GM19351 (cell line): ENCODE results near the gene PRRT4.

ENCODE experiments used
- ATAC-seq: cut with Tn5 transposase; IDR thresholded peaks from one replicate; pipeline ENCODE4 v1.9.1; 2021; ENCODE audit warnings: mild to moderate bottlenecking, moderate library complexity; ENCODE audit not compliant: unreplicated experiment

PRRT4 gene

DNA sequence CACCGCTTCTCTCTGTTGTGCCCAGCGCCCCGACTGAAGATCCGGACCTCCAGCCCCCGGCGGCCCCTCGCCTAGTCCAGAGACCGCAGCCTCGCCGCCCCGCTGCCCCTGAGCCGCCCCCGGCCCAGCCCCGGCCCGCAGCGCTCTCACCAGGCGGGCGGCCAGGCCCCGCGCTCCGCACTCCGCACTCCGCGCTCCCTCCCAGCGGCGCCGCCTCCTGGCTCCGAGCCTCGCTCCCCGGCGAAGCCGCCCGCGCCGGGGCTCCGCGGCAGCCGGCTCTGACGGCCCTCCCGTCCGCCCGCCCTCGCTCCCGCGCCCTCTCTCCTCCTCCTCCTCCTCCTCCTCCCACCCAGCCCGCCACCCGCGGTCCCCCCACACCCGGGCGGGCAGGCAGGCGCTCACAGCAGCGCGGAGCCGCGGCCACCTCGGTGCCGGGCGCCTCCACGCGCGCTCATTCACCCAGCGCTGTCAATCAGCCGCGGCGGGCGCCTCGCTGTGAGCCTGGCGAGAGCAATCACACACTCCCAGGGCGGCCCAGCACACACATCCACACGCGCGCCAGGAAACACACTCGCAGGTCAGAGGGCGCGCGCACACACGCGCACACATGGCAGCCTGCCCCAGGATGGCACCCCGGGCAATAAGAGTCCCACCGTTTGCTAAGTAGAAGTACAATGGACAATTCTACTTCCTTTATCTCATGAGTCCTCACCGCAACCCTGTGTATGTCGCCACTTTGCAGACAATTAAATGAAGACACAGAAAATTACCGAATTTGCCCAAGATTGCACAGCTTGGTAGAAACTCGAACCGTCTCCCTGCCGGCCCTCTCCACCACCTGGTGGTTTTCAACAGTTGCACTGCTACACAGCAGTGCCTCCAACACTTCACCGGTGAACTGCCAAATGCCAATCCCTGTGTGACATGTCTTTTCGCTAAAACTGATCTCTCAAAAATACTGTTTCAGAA lies at the start of gene PRRT4:
TSS of gene PRRT4 (minus strand) at position 280 of the 969 bp plus-strand sequence.
- no peak for ATAC-seq

DNA sequence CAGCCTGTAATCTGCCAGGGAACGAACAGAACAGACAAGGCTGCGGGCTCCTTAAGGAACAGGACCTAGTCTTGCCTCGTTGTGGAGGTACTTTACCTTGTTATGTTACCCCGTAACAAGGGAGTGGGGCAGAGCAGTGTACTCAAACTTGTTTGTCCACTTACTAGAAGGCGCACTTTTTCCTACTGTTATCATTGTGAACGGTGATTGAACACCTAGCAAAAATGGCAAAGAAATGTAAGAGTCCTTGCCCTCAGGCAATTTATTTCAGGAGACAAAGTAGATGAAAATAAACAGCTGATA lies 48.9 kb upstream of the PRRT4 start:
- no peak for ATAC-seq

DNA sequence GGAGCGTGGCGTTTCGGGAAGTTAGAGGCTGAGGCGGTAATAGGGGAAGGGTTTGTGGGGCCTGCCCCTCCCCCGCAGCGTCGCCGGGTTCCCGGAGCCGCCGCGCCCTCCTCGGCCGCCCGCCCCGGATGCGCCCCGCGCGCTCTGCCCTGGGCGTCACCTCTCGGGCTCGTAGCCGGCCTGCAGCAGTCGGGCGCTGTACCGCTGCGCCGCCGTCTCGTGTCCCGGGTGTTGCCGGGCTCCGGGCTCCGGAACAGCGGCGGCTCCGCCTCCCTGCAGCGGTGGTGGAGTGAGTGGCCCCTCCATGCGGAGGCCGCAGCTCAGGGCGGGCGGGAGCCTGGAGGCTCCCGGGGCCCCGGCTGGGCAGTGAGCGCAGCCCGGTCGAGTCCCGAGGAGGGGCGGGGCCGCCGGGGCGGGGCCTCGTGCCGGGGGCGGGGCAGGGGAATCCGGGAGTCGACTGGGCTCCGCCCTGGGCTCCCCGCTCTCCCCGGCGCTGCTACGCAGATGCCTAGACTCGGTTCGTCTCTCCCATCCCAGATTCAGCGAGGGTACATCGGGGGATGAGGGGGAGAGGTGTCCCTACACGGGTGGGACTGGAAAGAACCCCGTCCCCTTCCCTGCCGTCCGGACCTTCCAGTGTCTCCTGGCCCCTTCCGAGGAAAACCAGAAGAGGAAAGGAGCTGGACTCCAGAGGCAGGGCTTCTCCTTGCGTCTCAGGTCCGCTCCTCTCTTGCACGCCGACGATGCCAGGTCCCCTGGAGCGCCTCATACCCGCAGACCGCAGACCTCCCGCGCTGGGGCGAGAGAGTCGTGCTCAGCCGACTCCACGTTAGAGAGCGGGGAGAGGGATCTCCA lies 48.3 kb upstream of the PRRT4 start, which contains the start of gene IMPDH1:
TSS of gene IMPDH1 (minus strand) at position 387 of the 855 bp plus-strand sequence. CDS start at position 306, 81 bp downstream.
- peak; percentile 74 for ATAC-seq

DNA sequence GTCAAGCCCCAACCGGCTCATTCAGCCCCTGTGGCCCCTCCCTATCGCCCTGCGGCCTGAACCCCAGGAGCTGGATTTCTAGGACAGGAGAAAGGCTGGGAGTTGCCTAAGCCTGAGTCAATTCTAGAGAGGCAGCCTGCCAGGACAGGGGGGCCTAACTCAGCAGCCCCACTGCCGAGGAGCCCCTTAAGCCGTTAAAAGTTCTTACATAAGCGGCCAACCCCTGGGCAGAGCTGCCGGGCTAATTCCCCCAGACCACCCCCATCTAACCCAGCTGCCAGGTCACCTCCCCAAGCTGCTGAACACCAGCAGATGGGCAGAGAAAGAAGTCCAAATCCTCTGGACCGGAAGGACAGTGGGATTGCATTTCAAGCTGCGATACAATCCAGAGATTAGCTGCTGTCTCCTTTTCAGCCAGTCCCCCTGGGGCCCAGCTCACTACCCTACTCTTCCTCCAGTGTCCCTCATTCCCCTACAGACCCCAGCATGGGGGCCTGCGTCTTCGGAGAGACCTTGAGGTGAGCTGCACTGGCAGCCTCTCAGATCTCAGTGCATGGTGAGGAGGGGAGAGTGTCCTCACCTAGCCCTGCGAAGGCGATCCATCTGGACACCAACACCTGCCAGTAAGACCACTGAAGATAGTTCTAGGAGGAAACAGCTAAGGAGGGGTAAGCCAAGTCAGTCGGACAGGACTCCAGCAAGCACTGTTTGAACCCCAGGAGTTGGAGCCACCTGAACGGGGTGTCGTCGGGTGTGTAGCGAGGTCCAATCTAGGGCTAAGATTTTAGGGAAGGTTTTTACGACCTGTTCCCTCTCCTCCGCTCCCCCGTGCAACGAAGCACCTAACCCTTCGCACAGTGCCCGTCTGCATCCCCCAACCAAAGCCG lies 47.5 kb upstream of the PRRT4 start:
- no peak for ATAC-seq

DNA sequence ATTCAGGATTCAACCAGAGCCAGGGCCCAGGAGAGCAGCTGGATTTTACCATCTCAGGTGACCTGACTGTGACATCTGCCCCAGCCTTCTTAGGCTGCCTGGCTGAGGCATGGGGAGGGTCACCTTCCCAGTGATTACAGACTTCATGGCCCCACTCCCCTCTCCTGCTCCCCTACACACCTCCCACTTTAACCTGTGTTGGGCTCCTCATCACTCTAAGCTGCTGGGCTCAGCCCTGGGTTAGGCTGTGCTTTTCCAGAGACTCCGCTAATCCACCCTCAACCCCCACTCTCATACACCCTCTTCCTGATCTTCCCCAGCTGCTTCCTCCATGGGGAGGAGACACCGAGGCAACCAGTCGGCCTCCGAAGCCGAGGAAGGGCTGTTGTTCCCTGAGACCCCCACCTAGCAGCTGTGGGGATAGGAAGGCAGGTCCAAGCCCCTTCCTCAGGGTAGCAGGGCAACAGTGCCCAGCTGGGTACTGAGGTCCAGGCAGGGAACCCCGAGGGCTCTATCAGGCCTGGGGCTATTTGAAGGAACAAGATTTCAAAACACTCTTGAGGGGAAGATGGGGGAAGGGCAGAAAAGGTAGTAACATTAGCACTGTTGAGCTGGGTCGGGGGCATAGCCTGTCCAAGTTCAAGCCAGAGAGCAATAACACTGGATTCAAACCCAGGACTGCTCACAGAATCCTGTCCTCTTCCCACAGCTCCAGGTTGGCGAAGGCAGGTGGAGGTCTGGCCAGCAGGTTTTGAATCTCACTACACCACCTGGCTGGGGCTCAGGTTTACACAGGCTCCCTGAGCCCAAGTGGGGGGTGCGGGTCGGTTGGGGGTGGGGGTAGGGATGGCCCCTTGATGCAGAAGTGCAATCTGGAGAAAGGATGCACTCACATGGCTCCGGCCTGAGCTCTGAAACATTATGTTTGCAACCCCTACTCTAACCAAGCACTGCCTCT lies 46.5 kb upstream of the PRRT4 start:
- no peak for ATAC-seq

DNA sequence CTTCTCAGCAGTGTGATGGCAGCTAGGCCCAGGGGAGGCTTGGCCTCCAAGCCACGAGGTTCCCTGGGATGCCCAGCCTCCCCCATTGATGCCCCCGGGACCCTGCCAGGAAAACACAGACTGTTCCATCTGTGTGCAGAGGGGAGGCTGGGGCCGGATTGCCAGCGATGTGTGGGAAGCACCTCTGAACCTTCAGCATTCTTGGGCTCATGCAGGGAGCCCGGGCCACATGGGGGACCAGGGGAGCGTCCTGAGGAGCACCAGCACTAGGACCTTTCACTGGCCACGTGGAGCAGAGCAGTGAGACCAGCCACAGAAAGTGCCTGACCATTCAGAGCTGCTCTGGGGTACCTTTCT lies 45.7 kb upstream of the PRRT4 start:
- ATAC-seq, result no peak

DNA sequence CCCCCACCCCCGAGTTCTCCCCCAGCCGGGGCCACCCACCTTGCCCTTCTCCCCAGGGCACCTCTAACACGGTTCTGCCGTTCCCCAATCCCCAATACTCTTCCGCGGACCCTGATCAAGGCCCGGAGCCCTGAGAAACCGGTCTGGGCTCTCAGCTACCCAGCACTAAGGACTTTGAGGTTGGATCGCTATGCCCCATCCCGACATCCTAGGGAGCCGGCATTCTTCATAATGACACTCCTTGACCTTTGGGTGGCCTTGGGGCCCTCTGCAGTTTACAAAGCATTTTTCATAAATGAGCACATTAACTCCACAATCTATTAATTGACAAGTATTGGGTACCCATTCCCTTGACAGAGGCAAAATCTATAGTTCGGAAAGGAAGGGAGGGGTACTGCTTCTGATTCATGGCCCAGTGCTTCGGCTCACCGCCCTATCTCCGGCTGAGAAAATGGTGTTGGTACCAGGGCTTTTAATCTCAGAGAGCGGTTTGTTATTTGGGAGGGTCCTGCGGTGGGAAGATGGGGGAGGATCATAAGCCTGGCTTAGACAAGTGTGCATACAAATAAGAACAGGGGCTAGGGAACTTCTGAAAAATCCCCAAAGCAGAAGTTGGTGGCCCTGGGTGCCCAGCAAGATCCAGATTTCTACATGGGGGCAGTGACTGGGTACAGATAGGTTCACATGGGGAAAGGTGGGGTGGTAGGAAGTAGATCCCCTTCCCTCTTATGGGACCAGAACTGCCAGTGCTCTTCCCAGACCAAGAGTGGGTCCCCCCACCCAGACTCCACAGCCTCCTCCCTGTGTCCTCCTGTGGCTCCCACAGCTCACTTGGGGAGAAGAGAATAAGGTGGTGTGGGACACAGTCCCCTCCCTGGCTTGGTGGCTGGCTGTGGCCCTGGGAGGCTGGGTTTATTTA lies 45.1 kb upstream of the PRRT4 start:
- ATAC-seq, result no peak

DNA sequence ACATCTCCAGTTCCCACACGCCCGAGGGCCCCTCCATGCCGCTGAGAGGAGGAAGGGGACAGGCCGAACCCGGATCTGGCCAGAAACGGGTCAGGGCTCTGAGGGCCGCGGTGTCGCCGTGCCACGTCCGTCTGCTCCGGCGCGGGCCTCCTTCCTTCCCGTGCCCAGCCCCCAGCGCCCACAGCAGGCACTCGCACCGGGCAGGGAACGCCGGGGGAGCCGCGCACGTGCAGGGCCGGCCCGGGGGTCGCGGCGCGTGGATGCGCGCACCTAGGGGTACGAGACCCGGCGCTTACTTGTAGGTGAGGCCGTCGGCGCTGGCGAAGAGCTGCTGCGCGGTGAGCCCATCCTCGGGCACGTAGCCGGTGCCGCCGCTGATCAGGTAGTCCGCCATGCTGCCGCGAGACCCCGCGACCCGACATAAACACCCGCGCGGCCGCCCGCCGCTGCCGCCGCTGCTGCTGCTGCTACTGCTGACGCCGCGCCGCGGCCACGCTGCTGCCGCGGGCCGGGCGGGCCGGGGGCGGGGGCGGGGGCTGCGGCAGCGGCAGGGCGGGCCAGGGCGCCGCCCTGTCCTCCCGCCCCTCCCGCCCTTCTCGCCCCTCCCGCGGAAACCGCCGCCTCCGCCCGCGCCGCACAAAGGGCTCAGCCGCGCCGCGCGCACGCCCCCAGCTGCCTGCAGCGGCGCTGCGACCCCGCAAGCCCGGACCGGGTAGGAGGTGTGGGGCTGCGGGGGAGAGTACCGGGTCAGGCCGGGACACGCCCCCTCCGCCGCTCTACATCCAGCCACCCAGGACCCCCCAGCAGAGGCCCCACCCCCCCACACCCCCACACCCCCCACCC lies 44.2 kb upstream of the PRRT4 start:
- peak; percentile 23 for ATAC-seq

DNA sequence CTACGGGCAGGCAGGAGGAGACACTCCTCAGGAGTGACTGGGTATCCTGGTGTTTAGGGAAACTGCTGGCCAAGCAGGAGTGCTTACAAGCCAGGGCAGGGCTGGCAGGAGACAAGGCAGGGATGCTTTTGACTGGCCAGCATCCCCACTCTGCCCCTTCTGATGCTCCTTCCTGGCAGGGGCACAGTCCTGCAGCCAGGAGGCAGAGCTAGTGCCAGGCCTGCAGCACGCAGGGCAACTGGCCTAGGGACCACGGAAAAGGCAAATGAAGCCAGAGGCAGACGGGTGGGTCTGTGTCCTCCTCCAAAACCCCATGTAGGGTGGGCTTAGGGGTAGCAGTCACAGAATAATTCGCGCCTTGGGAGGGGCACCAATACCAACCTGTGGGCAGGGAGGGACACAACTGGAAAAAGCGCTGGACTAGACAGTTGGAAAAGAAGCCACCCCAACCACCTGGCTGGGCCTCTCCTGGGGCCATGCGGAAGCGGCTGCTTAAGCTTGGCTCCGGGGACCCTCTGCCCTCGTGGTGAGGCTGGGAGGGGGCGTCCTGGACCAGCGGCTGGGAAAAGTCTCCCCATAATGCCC lies 43.5 kb upstream of the PRRT4 start:
- no peak for ATAC-seq

DNA sequence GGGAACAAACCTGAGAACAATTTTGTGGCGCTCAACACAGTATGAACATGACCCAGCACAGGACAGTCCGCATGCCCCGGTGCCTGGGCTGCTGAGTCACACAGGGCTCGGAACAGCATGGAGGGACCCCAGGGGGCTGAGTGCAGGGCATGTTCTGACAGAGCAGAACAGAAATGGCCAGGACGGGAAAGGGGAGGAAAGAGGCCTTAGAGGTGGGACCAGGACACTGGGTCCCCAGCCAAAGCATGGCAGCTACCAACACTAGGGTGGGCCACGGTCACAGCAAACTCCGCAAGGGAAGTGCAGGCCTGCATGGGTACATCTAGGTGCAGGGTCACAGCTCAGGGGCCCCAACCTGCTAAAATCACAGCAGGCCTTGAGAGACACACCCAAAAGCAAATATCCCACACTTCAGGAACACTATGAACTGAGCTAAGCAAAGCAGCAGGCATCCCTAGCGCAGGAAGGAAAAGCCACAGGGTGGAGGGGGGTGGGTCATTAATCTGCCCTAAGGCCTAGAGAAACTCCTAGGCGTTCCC lies 42.7 kb upstream of the PRRT4 start:
- ATAC-seq, result no peak

DNA sequence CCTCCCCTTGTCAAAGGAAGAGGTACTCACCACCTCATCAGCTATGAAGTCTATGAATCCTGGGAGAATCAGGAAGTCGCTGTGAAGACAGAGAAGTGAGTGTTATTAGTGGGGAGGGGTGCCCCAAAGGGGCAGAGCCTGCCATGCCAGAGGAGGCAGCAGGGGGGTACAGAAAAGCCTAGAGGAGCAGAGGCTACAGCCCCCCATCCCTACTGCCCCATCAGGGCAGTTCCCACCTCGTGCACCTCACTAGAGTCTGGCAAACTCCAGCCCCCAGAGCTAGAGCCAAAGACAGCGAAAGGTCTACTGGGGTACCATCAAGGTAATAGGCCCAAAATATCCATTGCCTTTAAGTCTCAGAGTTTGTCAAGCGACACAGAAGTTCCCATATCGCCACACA lies 42.2 kb upstream of the PRRT4 start:
- ATAC-seq, result no peak

DNA sequence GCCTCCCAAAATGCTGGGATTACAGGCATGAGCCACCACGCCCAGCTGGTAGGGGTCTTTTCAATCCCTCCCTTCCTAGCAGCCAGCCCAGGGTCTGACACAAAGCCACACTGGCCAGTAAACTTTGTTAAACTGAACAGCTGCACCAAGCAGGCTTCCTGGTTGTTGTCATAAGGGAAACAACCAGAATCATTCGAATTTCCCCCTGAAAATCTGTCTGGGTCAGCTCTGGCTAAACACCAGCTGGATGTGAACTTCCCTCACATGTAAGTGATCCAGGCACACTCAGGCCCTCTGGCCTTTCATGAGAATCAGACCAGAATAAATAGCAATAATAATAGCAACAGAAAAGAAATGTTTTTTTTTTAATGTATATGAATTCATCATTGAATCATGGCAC lies 40.9 kb upstream of the PRRT4 start:
- no peak for ATAC-seq

DNA sequence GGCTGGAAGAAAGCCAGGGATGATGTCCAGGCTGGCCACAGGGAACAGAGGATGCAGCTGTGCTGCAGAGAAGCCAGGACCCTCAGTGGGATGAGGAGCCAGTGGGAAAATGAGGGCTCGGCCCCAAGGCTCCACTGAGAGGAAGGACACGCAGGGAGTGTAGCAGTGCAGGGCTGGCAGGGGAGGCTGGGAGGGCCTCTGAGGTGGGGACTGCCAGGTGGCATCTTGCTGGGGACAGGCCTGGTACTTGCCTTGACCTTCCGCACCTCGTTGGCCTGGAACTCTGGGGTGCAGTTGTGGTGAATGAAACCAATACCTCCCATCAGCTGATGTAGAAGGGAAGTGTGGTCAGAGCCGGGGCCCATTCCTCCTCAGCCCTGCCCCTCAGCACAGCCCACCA lies 39.1 kb upstream of the PRRT4 start:
- ATAC-seq, result no peak

DNA sequence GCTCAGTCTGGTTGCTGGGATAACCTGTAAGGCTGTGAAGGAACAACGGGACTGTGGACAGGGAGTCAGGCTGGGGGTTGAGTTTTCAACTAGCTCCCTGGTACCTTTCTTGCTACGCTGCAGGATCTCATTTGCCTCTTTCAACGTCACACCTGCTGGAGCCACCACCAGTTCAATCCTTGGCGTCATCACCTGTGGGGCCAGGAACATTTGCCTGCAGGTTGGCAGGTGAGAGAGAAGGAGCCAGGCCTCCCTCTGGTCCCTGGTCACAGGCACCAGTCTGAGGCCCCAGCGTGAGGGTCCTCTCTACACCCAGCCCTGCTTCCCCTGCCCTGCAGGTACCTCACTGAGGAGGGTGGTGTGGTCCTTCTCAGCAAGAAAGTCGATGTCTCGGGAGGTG lies 38.5 kb upstream of the PRRT4 start:
- ATAC-seq, result no peak

DNA sequence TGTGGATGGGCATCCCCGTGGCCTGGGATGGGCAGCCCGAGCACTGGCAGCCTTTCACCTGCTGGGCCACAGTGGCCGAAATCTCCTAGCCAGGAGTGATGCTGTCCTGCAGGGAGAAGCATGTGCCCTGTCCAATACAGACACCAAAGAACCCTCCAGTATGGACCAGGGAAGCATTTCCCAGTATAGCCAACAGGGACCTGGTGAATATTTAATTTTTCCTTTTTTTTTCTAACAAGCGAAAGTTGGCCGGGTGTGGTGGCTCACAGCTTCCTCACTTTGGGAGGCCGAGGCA lies 37.3 kb upstream of the PRRT4 start:
- ATAC-seq, result peak; percentile 16

DNA sequence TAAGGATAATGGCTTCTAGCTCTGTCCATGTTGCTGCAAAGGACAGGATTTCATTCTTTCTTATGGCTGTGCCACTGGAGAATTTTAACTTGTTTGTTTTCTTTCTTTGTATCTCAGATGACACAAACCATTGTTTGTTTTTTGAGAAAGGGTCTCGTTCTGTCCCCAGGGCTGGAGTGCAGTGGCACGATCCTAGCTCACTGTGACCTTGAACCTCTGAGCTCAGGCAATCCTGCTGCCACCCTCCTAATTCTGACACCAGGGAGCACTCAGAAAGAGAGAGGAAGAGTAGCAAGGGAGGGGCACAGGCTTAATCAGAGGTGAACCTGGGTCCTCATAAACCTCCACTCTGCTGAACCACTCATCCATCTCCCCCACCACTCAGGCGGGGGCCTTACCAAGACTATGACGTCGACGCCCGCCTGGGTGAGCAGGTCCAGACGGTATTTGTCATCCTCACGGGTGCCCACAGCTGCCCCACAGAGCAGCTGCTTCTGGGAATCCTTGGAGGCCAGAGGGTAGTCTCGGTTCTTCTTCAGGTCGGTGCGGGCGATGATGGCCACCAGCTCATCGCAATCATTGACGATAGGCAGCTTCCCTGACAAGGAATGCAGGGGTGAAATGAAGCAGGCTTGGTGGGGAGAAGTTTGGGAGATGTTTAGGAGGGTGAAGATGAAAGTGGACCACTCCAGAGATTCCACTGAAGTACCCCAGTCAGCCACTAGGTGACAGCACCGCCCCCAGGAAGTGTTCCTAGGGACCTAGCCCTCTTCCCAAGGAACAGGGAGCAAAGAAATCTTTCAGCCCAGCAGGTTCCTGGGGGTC lies 36.7 kb upstream of the PRRT4 start:
- peak; percentile 57 for ATAC-seq

DNA sequence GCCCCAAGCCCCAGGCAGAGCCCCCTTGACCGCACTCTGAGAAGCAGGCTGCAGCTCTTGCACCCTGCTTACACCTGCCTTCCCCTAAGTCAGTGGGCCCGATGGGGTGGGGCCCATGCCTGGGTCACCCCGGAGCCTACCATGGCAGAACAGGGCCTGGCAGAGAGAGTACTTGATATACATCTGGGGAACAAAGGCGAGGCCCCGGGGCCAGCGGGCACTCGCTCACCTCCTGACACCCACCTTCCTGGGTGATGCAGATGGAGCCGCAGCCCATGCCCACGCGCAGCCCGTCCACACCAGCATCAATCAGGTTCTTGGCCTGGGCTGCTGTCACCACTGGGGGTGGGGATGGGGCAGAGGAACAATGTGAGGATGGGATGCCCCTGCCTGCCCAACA lies 34.9 kb upstream of the PRRT4 start:
- no peak for ATAC-seq
